GM12878 (cell line): ENCODE measurements around the gene DENND6A.

Experiments used
- ATF2 ChIP-seq: IDR thresholded peaks from 2 replicates; pipeline ENCODE4 v1.6.1; 2012; ENCODE audit warnings: low read length, inconsistent platforms
- CREM ChIP-seq: IDR thresholded peaks from 2 replicates; pipeline ENCODE4 v1.6.1; 2014; ENCODE audit warnings: antibody characterized with exemption, low read depth
- CTCF ChIP-seq, 3 experiments: IDR thresholded peaks in 2 of 3; conservative IDR thresholded peaks in 1 of 3; 2 replicates each; pipeline ENCODE4 v1.5.1; 2011; ENCODE audit warnings: low read depth in 3 of 3, low read length in 3 of 3, mild to moderate bottlenecking in 3 of 3, control low read depth in 2 of 3, moderate library complexity in 2 of 3, inconsistent platforms in 1 of 3, mixed read lengths in 1 of 3; ENCODE audit not compliant: control insufficient read depth in 2 of 3, insufficient read depth in 1 of 3; ENCODE audit errors: extremely low read depth in 1 of 3
- DPF2 ChIP-seq: fragments of 450-650 bp; IDR thresholded peaks from 2 replicates; pipeline ENCODE4 v1.6.1; 2017; ENCODE audit warnings: mild to moderate bottlenecking
- E2F4 ChIP-seq: IDR thresholded peaks from 2 replicates; pipeline ENCODE4 v1.6.1; 2012; ENCODE audit warnings: low read depth, low read length, improper control_type of control experiment
- EGR1 ChIP-seq, 2 experiments: IDR thresholded peaks; 1 replicate in 1 of 2; 2 replicates in 1 of 2; pipeline ENCODE4 v1.6.1; 2011 to 2012; ENCODE audit warnings: low read depth in 2 of 2, low read length in 2 of 2, borderline replicate concordance in 1 of 2, mild to moderate bottlenecking in 1 of 2, moderate library complexity in 1 of 2
- EZH2 ChIP-seq: IDR thresholded peaks from 2 replicates; pipeline ENCODE4 v1.6.1; 2012; ENCODE audit warnings: low read depth, mild to moderate bottlenecking, control low read depth, inconsistent platforms, low read length, borderline replicate concordance; ENCODE audit not compliant: control insufficient read depth
- KAT2A ChIP-seq: conservative IDR thresholded peaks from 2 replicates; pipeline ENCODE4 v1.6.1; 2011; ENCODE audit warnings: low read depth, low read length; ENCODE audit not compliant: control insufficient read depth
- MXI1 ChIP-seq: fragments of 150-350 bp; IDR thresholded peaks from 2 replicates; pipeline ENCODE4 v1.6.1; 2011; ENCODE audit warnings: low read depth, mild to moderate bottlenecking, inconsistent platforms, low read length, improper control_type of control experiment
- MYC ChIP-seq: IDR thresholded peaks from 2 replicates; pipeline ENCODE4 v1.6.1; 2011; ENCODE audit warnings: mild to moderate bottlenecking, low read length, moderate library complexity, inconsistent platforms; ENCODE audit not compliant: insufficient read depth, insufficient replicate concordance, insufficient read length, severe bottlenecking
- RAD21 ChIP-seq: IDR thresholded peaks from 2 replicates; pipeline ENCODE4 v1.6.1; 2011; ENCODE audit warnings: mild to moderate bottlenecking, low read depth, low read length, moderate library complexity; ENCODE audit not compliant: insufficient read depth
- SIN3A ChIP-seq: IDR thresholded peaks from 2 replicates; pipeline ENCODE4 v1.6.1; 2012; ENCODE audit warnings: low read depth, low read length, improper control_type of control experiment
- TAF1 ChIP-seq: IDR thresholded peaks from 2 replicates; pipeline ENCODE4 v1.6.1; 2011; ENCODE audit warnings: mild to moderate bottlenecking, low read depth, low read length, borderline replicate concordance
- USF2 ChIP-seq: IDR thresholded peaks from 2 replicates; pipeline ENCODE4 v1.6.1; 2011; ENCODE audit warnings: low read depth, low read length, improper control_type of control experiment, borderline replicate concordance

GRCh38 chr3:57675530-57675929 is 17.3 kb downstream of the DENND6A start:
- TF ChIP-seq CTCF (IDR thresholded peaks at IDR 0.05 in 2 of 3, conservative IDR thresholded peaks at IDR 0.05 in 1 of 3; ENCODE audit: control insufficient read depth in 2 of 3, extremely low read depth in 1 of 3, insufficient read depth in 1 of 3, low read depth in 3 of 3, low read length in 3 of 3) = no peak
- TF ChIP-seq USF2 = no peak
- no peak for TF ChIP-seq MXI1
- TF ChIP-seq RAD21 = no peak
- no peak for TF ChIP-seq EZH2
- no peak for TF ChIP-seq TAF1
- no peak for TF ChIP-seq E2F4
- TF ChIP-seq ATF2 = no peak
- no peak for TF ChIP-seq MYC
- no peak for TF ChIP-seq KAT2A
- no peak for TF ChIP-seq EGR1 (IDR thresholded peaks at IDR 0.05; ENCODE audit: borderline replicate concordance in 1 of 2, low read depth in 2 of 2, low read length in 2 of 2)
- TF ChIP-seq DPF2 = no peak
- no peak for TF ChIP-seq CREM
- TF ChIP-seq SIN3A = no peak
